Islet of Langerhans (tissue), 1 donor: ENCODE data around the gene SIAE.
"Not testable (repeated sequence)": the region's sequence is repeated elsewhere in the genome, so short reads cannot be mapped to it uniquely, and the experiment has no call there.

Experiments
- FAIRE-seq: peaks from one replicate; lab custom pipeline; 2011; peaks lifted over from hg19 to GRCh38; lab: Jason Lieb, UNC

The SIAE gene

DNA sequence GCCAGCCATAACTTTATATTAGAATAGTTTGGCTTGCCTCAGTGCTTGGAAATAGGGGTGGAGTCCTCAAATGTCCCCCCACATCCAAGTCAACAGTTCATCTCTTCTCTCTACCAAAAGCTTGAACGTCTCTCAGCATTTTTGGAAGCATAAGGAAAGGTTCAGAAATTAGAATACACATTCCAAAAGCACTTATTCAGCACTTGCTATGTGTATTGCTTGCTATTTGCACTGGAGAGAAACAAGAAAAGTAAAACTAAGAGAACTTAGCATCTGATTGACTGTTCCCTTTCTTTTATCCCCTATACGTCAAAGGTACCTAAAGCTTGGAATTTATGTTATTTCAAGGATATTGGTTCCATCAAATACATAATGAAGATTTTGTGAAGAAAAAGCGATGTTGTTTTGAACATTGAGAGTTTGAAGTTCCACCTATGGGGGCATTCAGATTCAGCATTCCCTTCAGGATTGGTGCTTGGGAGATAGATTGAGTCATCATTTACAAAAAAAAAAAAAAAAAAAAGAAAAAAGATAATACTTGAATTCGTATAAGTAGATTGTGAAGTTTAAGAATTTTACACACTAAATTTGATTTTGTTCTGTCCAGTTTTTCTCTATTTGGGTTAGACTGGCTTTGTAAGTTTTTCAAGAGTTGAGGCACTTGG is 49.5 kb downstream of the SIAE start:
- FAIRE-seq = no peak

DNA sequence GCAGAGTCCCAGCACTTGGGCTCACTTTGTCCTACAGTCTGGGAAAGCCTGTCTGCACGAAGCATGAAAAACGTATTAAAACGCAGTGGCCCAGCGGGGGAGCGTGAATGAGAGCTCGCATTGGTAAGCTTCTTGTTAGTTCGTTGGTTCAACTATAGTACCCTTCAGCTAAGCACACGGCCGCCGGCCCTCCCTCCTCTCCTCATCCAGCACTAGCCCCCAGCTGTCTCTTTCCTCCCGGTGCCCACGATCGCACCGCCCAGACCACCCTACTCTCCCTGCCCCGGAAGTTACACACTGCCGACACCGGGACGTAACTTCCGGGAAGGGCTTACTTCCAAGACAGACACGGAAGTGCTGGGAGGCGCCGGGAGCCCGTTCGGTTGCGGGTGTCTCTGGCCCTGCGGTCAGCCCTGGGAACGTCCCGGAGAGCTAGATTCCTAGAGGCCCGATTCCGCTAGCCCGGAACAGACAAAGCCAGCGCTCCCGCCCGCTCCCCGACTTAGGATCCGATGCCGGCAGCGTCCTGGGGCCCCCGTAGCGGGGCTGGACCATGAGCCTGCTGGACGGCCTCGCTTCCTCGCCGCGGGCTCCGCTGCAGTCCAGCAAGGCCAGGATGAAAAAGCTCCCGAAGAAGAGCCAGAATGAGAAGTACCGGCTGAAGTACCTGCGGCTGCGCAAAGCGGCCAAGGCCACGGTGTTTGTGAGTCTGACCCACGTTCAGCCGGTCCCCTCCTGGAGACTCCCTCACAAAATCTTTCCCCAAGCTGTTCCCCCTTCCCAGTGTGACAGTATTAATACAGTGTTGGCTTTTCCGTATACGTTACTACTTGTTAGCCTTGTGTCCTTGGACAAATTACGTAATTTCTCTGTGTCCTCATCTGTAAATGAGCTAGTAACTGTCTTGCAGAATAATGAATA is 50.7 kb downstream of the SIAE start, which contains the start of gene TBRG1:
TSS of gene TBRG1 (plus strand) at position 334 of the 921 bp plus-strand sequence. CDS start at position 554, 220 bp downstream.
- no peak for FAIRE-seq

DNA sequence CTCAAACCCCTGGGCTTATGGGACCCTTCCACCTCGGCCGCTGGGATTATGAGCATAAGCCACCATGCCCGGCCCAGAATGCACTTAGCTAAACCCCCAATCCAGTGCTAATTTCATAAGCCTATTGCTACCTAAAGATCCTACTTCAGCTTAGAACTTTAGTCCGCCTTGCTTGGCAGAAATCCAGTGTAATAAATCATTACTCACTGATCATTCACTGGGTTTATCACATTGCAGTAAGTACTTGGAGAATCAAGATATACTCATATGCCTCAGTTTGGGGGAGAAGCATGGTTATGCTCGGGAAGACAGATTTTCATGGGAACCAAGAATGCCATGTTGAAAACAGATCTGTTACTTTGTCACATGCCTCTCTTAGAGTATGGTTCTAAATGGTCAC is 54.7 kb downstream of the SIAE start:
- no peak for FAIRE-seq

DNA sequence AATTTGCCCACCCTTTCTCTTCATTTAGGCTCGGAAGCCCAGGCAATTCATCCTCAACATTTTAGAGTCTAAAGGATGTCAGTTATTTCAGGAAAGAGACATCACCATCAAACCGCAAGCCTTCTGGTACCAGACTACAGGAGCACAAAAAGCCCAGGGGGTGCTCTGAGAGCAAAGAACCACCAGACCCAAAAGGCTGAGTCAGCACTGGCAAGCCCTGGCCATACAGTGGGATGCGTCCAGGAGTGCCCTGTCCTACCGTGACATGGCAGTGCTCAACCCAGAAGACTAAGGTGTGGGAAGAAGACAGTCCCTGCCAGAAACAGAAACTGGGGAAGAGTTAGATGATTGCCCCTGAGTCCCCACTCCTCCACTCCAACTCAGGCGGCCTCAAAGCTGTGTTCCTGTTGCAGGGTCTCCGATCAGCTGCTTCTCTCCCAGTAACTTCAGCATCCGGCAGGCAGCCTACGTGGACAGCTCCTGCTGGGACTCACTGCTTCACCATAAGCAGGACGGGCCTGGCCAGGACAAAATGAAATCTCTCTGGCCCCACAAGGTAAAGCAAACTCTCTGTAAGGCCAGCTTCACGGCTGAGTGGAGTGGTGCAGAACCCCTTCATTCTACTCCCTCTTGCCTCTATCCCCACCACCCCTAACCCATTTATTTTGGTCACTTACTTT is 60.8 kb downstream of the SIAE start:
- no peak for FAIRE-seq

DNA sequence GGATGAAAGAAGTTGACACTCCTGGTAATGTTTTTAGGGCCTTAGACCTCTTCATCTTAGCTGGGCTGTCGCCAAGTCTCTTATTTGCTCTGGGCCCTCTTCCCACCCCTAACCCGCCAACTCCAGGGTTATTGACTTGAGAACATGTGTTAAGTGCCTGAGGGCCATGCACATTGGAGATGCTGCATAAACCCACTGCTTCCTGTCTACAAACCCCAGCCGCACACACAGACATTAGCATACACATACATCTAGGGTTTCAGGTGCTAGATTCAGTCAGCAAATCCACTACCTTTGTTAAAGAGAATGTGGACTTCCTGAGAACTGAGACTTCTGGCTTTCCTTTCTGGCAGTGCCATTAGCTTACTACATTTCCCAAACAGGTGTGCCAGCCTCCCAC is 61.5 kb downstream of the SIAE start:
- FAIRE-seq = no peak

DNA sequence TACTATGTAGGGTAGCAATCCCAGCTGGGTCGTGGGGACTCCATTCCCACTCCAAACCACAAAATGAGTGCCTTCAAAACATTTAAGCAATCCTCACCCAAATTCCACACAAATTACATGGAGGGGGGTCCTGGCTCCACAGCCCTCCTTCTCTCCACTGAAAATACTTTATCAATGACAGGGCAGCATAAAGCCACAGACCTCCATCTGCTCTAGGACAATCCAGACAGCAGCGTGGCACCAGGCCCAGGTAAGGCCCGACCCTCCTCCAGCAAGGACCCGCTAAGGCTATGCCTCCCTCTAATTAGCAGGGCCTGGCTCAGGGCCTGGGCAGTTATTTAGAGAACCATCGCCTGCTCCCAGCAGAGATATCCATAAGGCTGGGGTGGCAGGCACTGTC is 62.5 kb downstream of the SIAE start, which contains the start of gene PANX3:
TSS of gene PANX3 (plus strand) at position 365 of the 400 bp plus-strand sequence. CDS start 129 bp downstream, outside the sequence.
- FAIRE-seq = no peak

DNA sequence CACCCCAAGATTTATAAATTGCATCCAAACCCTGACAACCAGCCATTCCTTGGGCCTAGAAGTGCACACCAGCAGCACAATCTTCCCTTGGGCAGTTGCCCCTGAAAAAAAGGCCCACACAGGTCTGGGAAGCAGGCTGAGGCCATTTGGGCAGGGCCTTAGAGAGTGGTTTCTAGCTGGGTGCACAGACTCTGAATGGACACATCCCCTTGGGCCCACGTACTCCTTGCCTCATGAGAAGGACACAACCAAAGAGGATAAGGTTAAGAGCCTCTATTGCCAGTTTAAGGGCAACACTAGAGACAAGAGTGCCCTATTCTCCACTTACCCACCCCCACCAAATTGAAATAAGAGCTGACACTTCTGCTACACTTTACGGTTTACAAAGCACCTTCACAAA is 63.2 kb downstream of the SIAE start:
- no peak for FAIRE-seq

DNA sequence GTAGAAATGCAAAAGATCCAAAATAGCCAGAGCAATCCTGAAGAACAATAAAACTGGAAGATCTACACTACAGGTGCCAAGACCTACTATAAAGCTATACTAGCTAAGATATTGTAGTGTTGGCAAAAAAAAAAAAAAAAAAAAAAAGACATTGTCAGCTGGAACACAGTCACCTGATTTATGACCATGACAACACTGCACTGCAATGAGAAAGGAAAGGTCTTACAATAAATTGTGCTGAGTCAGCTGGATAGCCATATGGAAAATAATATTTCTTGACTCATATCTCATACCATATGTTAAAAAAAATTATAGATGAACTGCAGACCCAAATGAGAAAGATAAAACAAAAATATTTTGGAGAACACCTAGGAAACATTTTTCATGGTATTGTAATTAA is 65.4 kb downstream of the SIAE start:
- FAIRE-seq = no peak

DNA sequence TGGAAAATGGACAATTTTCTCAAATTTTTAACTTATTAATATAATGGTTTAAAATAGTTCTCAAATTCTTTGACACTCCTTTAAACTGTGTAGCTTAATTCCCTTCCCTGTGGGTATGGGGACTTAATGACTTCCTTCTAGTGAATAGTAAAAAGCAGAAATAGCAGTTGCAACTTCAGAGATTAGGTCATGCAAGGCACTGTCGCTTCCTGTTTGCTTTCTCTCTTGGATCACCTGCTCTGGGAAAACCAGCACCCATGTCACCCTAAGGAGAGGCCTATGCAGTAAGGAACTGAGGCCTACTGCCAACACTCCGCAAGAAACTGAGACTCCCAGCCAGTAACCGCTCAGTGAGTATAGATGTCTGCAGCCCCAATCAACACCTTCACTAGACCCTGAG is 67.8 kb downstream of the SIAE start:
- FAIRE-seq = no peak

DNA sequence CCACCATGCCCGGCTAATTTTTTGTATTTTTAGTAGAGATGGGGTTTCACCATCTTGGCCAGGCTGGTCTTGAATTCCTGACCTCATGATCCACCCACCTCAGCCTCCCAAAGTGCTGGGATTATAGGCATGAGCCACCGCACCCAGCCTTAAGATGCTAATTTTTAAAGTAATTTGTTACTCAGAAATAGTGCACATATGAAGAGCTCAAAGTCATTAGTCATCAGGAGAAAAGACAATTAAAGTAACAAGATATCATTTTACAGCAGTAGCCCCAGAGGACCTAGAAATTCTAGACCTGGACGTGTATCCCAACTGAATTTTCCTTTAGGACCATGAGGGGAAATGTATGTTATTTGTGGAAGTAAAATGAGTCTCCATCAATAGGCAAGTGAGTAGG is 70.8 kb downstream of the SIAE start:
- not testable (repeated sequence) for FAIRE-seq

DNA sequence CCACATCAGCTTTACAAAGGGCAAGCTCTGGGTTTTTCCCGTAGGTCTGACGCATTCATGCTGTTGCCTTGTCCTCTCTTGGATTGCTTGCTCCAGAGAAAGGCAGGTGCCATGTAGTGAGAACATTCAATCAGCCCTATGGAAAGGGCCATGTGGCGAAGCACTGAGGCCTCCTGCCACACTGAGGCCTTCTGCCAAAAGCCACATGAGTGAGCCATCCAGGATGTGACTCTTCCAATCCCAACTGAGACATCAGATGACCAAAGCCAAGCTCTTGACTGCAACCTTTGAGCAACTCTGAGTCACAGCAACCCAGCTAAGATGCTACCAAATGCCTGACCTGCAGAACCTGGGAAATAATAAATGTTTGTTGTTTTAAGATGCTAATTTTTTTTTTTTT is 71.3 kb downstream of the SIAE start:
- no peak for FAIRE-seq

DNA sequence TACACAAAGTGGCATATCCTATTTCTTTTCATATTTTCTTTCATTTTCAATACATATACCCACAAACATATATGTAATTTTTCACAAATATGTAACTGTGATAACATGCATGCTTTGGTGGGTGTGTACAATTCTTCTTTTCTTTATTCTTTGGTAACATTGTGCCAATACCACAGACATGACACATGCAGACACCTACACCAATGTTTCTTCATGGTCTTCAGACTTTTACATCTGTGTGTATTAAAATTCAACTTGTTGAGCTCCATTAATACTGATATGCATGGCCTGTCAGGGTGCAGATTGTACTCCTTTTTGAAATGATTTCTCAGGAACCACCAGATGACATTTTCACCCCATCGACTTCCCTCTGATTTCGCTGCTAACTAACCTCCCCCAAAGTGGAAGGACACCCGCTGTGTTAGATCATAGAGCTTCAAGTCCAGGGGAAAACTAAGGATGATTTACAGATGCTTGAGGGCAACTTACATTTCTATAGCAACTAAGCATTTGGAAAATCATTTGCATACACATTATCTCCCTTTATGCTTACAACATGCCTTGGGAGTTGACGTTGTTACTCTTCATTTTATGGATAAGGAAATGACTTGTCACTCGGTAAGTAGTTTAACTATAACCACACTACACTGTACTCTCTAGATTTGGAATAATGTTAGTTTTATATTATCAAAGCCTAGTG is 72.8 kb downstream of the SIAE start:
- no peak for FAIRE-seq

DNA sequence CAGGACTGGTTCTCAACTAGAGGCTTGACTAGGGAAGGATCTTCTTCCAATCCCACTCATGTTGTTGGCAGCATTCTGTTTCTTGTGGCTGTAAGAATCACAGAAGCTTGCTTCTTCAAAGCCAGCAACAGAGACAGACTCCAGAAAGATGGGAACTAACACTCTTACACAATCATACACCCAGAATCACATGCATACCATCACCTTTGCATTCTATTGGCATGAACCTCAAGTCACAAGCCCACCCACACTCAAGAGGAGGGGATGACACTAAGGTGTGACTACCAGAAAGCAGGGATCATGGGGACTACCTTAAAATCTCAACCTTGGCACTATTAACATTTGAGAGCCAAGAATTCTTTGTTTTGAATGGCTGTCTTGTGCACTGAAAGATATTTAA is 75.9 kb downstream of the SIAE start:
- FAIRE-seq = no peak

DNA sequence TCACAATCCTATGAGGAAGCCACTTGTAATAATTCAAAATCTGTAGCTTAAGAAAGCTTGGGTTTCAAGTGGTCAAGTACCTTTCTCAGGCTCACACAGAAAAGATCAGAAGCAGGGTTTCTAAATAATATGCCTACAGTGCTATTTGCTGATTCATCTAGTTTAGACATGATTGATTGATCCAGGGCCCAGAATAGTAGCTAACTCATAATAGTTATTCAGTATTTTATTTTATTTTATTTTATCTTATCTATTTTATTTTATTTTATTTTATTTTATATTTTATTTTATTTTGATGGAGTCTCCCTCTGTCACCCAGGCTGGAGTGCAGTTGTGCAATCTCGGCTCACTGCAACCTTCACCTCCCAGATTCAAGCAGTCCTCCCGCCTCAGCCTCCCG is 78.2 kb downstream of the SIAE start:
- no peak for FAIRE-seq

DNA sequence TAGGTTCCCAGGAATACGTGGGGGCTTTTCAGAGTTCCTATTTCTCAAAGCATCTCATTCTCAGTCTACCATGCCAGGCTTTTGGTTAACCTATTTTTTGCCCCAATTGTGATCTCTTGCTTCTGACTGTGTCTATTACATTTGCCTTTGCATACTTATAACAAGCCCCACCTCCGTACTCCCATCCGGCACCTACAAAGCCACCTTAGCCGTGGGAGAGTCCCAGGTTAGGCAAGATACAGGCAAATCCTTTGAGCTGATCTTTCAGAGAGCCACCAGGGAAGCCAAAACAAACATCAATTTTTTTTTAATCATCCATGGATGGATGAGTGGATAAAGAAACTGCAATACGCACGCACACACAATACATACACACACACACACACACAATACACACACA is 80.9 kb downstream of the SIAE start:
- no peak for FAIRE-seq

DNA sequence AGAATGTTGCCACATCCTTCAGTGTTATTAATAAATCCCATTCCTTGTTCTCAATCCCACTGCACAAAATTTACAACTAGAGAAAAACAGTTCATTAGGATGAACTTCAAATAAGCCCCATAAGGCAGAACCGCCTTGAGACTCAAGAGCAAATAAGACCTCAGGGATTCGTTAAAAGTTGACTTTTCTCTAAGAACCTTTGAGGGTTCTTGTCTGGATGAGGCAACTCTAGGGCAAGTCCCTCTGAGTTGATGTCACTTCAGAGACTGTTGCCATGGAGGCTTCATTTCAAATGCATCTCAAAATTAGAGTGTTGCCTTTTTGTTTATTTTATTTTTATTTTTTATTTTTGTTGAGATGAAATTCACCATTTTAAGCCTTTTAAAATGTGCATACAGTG is 82.1 kb downstream of the SIAE start:
- FAIRE-seq = no peak

DNA sequence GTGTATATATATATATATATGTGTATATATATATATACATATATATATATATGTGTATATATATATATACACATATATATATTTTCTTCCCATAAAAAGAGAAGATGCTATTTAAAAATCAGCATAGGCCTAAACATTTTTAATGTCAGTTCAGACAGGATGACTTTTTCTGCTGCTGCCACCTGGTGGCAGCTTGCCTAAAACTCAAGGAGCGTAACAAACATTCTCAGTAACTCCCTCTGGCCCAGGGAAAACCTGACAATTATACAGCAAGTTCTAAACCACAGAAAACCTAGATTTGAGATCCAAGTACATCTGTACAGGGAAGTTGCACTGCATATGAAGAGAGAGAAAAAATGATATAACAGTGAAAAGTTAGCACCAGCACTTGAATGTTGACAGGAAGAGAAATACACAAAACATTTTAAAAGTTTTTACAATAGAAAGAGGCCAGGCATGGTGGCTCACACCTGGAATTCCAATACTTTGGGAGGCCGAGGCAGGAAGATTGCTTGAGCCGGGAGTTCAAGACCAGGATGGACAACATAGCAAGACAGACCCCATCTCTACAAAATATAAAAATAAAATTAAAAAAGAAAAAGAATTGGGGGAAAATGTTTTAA is 87.2 kb downstream of the SIAE start:
- peak; percentile 94 for FAIRE-seq

DNA sequence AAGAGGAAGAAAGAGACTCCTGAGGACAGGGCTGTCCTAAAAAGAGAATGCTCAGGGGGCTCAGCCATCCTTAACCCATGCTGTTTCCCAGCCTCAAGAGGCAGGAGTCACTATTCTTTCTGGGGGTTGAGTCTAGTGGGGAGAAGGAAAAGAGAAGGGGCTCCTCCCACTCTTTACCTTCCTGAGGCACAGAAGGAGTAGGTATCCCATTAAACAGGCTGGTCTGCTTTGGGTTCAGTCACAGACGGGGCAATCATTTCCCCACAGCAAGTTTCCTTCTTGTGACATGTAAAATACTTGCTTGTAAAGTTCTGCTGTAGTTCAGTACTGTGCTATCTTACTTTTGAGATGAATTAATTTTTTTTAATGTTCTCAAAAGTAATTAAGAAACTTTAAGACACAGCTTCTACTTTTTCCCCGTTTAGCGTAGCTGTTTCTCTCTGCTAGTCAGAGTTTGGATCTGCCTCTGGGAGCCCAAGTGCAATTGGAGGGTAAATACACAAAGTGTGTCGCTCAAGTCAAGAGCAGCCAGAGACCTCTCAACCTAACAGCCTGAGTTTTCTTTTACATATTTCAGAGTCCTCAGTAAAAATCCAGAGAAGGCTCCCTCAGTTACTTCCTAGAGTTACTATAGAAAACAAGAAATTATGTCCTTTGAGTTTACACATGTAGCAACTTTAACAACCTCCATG is 88.7 kb downstream of the SIAE start:
- no peak for FAIRE-seq

DNA sequence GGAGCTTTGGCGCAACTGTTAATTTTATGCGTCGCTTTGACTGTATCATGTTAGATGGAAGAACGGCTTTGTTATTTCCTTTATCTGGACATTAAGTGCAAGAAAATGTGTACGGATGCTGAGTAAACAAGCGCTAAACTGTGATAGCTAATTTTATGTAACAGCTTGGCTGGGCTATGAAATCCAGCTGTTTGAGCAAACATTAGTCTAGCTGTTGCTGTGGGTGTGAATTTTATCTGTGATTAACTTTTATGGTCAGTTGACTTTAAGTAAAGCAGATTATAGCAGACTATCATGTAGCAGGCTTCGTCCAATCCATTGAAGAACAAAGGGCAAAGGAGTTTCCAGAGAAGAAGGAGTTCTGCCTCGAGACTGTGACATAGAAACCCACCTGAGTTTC is 89.8 kb downstream of the SIAE start:
- FAIRE-seq = no peak
